Caco-2 (cell line): ENCODE results near the gene HS1BP3. TPM values are rescaled to one million over a fixed set of nuclear protein-coding genes. Genes with fewer than 3 reads are reported as not detected.

Source experiments
- BruUV-seq: library from RNA; stranded (reverse); fragments of 400-500 nt; replicated peaks from 2 replicates; lab custom pipeline; 2021; lab: Mats Ljungman, UMichigan
- CTCF ChIA-PET: fragments of 300-600 bp; sonication (Branson Sonifier 250); formaldehyde crosslinking; loops from one replicate; lab custom pipeline; 2022; ENCODE audit warnings: antibody characterized with exemption; lab: Charles Lee
- POLR2A ChIA-PET: fragments of 300-600 bp; sonication (Branson Sonifier 250); formaldehyde crosslinking; loops from one replicate; lab custom pipeline; 2022; ENCODE audit warnings: antibody characterized with exemption; lab: Charles Lee
- DNase-seq, 2 experiments: peaks; one replicate each; pipeline versions ENCODE4 v3.0.0 to v3.0.0-alpha.2; 2020 to 2022
- H3K27me3 ChIP-seq: replicated peaks from 2 replicates; pipeline ENCODE4 v1.6.0; 2011; ENCODE audit warnings: low read length; ENCODE audit not compliant: control insufficient read depth, insufficient read depth
- H3K36me3 ChIP-seq: 2 replicates; pipeline ENCODE4 v1.5.1; 2011; ENCODE audit warnings: low read length; ENCODE audit not compliant: control insufficient read depth, insufficient read depth
- H3K4me1 ChIP-seq: fragments of 250-450 bp; sonication (Bioruptor Pico); 2 replicates; pipeline ENCODE4 v1.5.1; 2020; ENCODE audit warnings: mild to moderate bottlenecking
- H3K4me3 ChIP-seq: 2 replicates; pipeline ENCODE4 v1.5.1; 2011; ENCODE audit warnings: low read depth, mild to moderate bottlenecking, control low read depth, low read length
- H3K9me3 ChIP-seq: fragments of 250-450 bp; sonication (Bioruptor Pico); 2 replicates; pipeline ENCODE4 v1.5.1; 2020; ENCODE audit warnings: mild to moderate bottlenecking, moderate library complexity
- H3K27ac Mint-ChIP-seq: one replicate; pipeline ENCODE4 v1.8.0; 2022; ENCODE audit warnings: mixed read lengths; ENCODE audit not compliant: unreplicated experiment
- H3K27me3 Mint-ChIP-seq: one replicate; pipeline ENCODE4 v1.8.0; 2022; ENCODE audit warnings: mixed read lengths; ENCODE audit not compliant: insufficient read depth, unreplicated experiment
- H3K36me3 Mint-ChIP-seq: one replicate; pipeline ENCODE4 v1.8.0; 2022; ENCODE audit warnings: mild to moderate bottlenecking, mixed read lengths; ENCODE audit not compliant: insufficient read depth, unreplicated experiment
- H3K4me1 Mint-ChIP-seq: one replicate; pipeline ENCODE4 v1.8.0; 2022; ENCODE audit warnings: low read depth, mixed read lengths; ENCODE audit not compliant: unreplicated experiment
- H3K4me3 Mint-ChIP-seq: one replicate; pipeline ENCODE4 v1.8.0; 2022; ENCODE audit warnings: mild to moderate bottlenecking, moderate library complexity, mixed read lengths; ENCODE audit not compliant: unreplicated experiment
- H3K9me3 Mint-ChIP-seq: one replicate; pipeline ENCODE4 v1.8.0; 2022; ENCODE audit warnings: mixed read lengths; ENCODE audit not compliant: unreplicated experiment
- intact Hi-C: fragments of 100-400 bp; cut with micrococcal nuclease; formaldehyde crosslinking; loops from one replicate; pipeline ENCODE4 v1.10.0; 2022; ENCODE audit not compliant: unreplicated experiment
- total RNA-seq: library from RNA; stranded (reverse); gene quantifications from 2 replicates; pipeline ENCODE4 v1.2.3, GENCODE V29; 2022
- TF ChIP-seq, protein P1 (sequence below), 2 experiments: fragments of 200-600 bp in 1 of 2; IDR thresholded peaks; 1 replicate in 1 of 2; 2 replicates in 1 of 2; pipeline versions ENCODE4 v1.5.1 to v1.8.0; 2011 to 2022; ENCODE audit warnings: antibody characterized with exemption in 1 of 2, control low read depth in 1 of 2, inconsistent platforms in 1 of 2, low read depth in 1 of 2, low read length in 1 of 2, mild to moderate bottlenecking in 1 of 2, moderate library complexity in 1 of 2; ENCODE audit not compliant: insufficient read depth in 1 of 2, severe bottlenecking in 1 of 2, unreplicated experiment in 1 of 2

Gene HS1BP3
- total RNA-seq, 1 experiment from 2014 or later: 31.1 TPM

DNA sequence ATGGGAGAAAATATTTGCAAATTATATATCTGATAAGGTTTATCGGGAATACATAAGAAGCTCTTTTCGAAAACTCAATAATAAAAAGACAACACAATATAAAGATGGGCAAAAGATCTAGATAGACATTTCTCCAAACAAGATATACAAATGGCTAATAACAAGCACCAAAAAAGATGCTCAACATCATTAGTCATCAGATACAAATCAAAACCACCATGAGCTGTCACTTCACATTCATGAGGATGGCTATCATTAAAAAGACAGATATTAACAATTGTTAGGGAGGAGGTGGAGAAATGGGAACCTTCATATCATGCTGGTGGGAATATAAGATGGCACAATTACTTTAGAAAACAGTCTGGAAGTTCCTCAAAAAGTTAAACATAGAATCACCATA, 48.1 kb downstream of the HS1BP3 start:
- intact Hi-C loops: loop anchor here (2.0 kb wide), 1 partner anchor 40 kb away; no protein-coding TSS in a partner anchor
- Mint-ChIP-seq H3K4me1 (no peaks in the 10 kb centered on the region), H3K27ac (no peak overlapping the region), H3K9me3 (peaks cover 4% of the 10 kb centered on the region), H3K36me3 (no peaks in the 10 kb centered on the region), H3K27me3 (no peaks in the 10 kb centered on the region), H3K4me3 (no peak overlapping the region)
- Histone ChIP-seq H3K36me3 (no peaks in the 10 kb centered on the region), H3K4me3 (no peak overlapping the region), H3K4me1 (0 out of 2 replicates have a peak, but pooled peaks cover 3% of the 10 kb centered on the region), H3K27me3 (no peaks in the 10 kb centered on the region), H3K9me3 (no peaks in the 10 kb centered on the region)
- POLR2A ChIA-PET: interaction anchor here (1.2 kb wide), 1 partner anchor 156 kb away, joined by 7 read pairs; the partner anchor contains the start of gene RHOB
- CTCF ChIA-PET: interaction anchor here (1.4 kb wide), 1 partner anchor 48 kb away, joined by 3 read pairs; no protein-coding TSS in a partner anchor
- no TSS peak for BruUV-seq
- no peak for DNase-seq
- TF ChIP-seq, protein P1, sequence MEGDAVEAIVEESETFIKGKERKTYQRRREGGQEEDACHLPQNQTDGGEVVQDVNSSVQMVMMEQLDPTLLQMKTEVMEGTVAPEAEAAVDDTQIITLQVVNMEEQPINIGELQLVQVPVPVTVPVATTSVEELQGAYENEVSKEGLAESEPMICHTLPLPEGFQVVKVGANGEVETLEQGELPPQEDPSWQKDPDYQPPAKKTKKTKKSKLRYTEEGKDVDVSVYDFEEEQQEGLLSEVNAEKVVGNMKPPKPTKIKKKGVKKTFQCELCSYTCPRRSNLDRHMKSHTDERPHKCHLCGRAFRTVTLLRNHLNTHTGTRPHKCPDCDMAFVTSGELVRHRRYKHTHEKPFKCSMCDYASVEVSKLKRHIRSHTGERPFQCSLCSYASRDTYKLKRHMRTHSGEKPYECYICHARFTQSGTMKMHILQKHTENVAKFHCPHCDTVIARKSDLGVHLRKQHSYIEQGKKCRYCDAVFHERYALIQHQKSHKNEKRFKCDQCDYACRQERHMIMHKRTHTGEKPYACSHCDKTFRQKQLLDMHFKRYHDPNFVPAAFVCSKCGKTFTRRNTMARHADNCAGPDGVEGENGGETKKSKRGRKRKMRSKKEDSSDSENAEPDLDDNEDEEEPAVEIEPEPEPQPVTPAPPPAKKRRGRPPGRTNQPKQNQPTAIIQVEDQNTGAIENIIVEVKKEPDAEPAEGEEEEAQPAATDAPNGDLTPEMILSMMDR (IDR thresholded peaks at IDR 0.05; ENCODE audit: insufficient read depth in 1 of 2, low read depth in 1 of 2, low read length in 1 of 2, severe bottlenecking in 1 of 2, unreplicated experiment in 1 of 2): no peak

DNA sequence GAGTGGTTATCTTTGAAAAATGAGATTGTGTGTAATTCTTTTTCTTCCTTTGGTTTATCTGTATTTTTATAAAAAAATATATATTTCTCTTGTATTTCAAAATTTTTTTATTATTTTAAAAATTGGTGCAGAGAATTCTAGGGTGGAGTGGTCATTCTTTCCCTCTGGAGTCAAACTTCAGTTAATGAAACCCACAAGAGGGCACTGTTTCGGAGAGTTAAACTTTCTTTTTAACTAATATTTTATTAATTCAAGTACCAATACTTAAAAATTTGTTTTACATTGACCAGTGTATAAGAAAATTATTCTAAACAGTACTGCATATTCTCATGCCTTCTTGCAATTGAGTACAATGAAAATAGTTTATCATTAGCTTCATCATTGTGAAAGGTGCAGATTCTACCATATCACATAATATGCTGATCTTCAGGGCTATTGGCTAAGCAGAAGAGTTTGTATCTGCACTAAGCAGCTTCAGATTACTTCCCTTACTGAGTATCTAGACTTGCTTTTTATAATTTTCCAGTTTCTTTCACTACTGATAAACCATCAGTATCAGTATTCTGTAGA, 50.1 kb downstream of the HS1BP3 start:
- peaks cover 18% of the 10 kb centered on the region for H3K4me1 ChIP-seq
- POLR2A ChIA-PET: no interaction called here
- intact Hi-C loops: no loop called here

DNA sequence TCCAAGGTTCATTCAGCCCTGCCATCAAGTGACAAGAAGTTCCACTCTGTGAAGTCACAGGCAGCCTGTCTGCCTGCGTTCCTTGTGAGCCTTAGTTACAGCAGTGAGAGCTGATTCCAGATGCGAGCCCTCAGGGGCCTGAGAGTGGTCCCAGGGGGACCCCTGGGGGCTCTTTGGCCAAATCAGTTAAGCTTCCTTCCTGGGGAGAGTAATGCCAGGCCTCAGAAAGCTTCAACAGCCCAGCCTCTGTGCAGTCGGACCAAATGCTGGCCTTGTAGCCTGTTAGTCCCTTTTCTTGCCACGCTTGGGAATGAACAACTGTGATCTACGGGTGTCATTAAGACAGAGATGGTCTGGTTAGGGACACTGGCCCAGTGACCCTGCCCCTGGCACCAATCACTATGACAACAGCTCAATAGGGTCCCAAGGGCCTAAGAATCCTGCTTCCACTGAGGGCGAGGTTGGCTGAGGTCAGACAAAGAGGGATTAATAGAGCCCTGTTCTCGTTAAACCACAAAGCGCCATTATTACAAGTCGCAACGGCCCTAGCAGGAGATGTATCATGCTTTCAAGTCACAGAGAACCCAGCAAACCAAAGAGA, 50.9 kb downstream of the HS1BP3 start:
- intact Hi-C loops: no loop called here
- no peaks in the 10 kb centered on the region for H3K36me3 Mint-ChIP-seq
- ChIA-PET CTCF (no interaction called here), POLR2A (no interaction called here)
- no TSS peak for BruUV-seq
- no peak overlapping the region for H3K4me3 ChIP-seq
- H3K27me3 ChIP-seq: no peaks in the 10 kb centered on the region
- H3K36me3 ChIP-seq: no peaks in the 10 kb centered on the region
- peaks cover 26% of the 10 kb centered on the region for H3K4me1 ChIP-seq
- H3K9me3 ChIP-seq: no peaks in the 10 kb centered on the region
- peak in 1 of 2 experiments; percentile 30 for DNase-seq
- TF ChIP-seq, protein P1 (IDR thresholded peaks at IDR 0.05; ENCODE audit: insufficient read depth in 1 of 2, low read depth in 1 of 2, low read length in 1 of 2, severe bottlenecking in 1 of 2, unreplicated experiment in 1 of 2): no peak
- no peaks in the 10 kb centered on the region for H3K27me3 Mint-ChIP-seq
- no peaks in the 10 kb centered on the region for H3K9me3 Mint-ChIP-seq
- peaks cover 18% of the 10 kb centered on the region for H3K4me1 Mint-ChIP-seq
- H3K4me3 Mint-ChIP-seq: no peak overlapping the region
- H3K27ac Mint-ChIP-seq: no peak overlapping the region

More for the DNA sequence above, 50.1 kb downstream of the HS1BP3 start:
- Mint-ChIP-seq H3K27me3 (no peaks in the 10 kb centered on the region), H3K4me1 (peaks cover 12% of the 10 kb centered on the region), H3K4me3 (no peak overlapping the region), H3K27ac (no peak overlapping the region), H3K9me3 (no peaks in the 10 kb centered on the region), H3K36me3 (no peaks in the 10 kb centered on the region)
- TF ChIP-seq, protein P1 (IDR thresholded peaks at IDR 0.05; ENCODE audit: insufficient read depth in 1 of 2, low read depth in 1 of 2, low read length in 1 of 2, severe bottlenecking in 1 of 2, unreplicated experiment in 1 of 2): peak; percentile 34 to 43
- no TSS peak for BruUV-seq
- Histone ChIP-seq H3K4me3 (no peak overlapping the region), H3K9me3 (no peaks in the 10 kb centered on the region), H3K27me3 (no peaks in the 10 kb centered on the region), H3K36me3 (no peaks in the 10 kb centered on the region)
- DNase-seq: no peak
- CTCF ChIA-PET: no interaction called here
